Stimulated activated naive CD8-positive, alpha-beta T cell treated with anti-CD3 and anti-CD28 coated beads, Interleukin-15, Interleukin-2, amounts not matched to agents 100 ng/mL and 50 ng/mL, for 24 hours (primary cell): ENCODE data around the gene ZDHHC13.

Experiments used
- H3K27ac Mint-ChIP-seq: one replicate; pipeline ENCODE4 v1.8.0; 2021; ENCODE audit warnings: mild to moderate bottlenecking, mixed read lengths
- H3K27me3 Mint-ChIP-seq: one replicate; pipeline ENCODE4 v1.8.0; 2021; ENCODE audit warnings: mixed read lengths
- H3K36me3 Mint-ChIP-seq: one replicate; pipeline ENCODE4 v1.8.0; 2021; ENCODE audit warnings: low read depth, mixed read lengths
- H3K4me1 Mint-ChIP-seq: one replicate; pipeline ENCODE4 v1.8.0; 2021; ENCODE audit warnings: low read depth, mixed read lengths
- H3K4me3 Mint-ChIP-seq: one replicate; pipeline ENCODE4 v1.8.0; 2021; ENCODE audit warnings: mild to moderate bottlenecking, mixed read lengths
- H3K9me3 Mint-ChIP-seq: one replicate; pipeline ENCODE4 v1.8.0; 2021; ENCODE audit warnings: mixed read lengths

ZDHHC13 gene

DNA sequence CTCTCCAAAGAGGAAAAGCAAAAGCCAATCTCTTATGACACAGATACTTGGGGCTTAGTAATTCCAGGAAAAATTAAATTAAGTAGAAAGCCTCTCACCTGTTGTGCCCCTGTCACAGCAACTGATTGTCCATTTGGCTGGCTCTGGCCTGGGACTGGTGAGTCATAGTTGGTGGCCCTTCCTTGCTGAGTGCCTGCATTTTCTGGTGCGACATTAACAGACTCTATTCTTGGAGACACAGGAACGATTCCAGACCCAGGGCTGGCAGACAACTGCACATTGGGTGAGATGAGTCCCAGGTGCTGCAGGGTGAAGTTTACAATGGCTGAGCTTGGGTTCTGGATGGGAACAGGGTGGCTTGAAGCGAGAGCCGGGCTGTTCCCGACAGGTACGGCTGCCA is 108.2 kb downstream of the ZDHHC13 start:
- no peak overlapping the region for H3K27ac Mint-ChIP-seq
- no peaks in the 10 kb centered on the region for H3K9me3 Mint-ChIP-seq
- H3K27me3 Mint-ChIP-seq: no peaks in the 10 kb centered on the region
- no peak overlapping the region for H3K4me3 Mint-ChIP-seq
- H3K4me1 Mint-ChIP-seq: no peaks in the 10 kb centered on the region
- peaks cover 39% of the 10 kb centered on the region for H3K36me3 Mint-ChIP-seq

DNA sequence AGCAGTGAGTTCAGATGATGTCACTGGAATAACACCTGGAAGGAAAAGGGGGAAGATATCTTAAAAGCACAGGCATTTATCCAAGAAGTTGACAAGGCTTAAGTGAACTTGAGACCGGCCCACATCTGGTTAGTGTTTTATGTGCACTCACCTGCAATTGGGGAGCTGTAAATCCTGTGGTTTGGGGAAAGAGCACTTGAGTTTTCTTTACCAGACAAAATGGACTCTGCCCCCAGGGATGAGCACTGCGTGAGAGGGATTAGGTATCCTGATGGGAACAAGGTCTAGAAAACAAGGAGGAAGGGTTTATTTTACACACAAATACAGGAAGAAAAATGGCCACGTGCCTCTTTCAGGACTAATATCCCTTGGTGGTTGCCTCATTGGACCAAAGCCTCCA is 108.6 kb downstream of the ZDHHC13 start:
- H3K4me3 Mint-ChIP-seq: no peak overlapping the region
- no peaks in the 10 kb centered on the region for H3K9me3 Mint-ChIP-seq
- no peak overlapping the region for H3K27ac Mint-ChIP-seq
- H3K36me3 Mint-ChIP-seq: peaks cover 39% of the 10 kb centered on the region
- H3K4me1 Mint-ChIP-seq: no peaks in the 10 kb centered on the region
- H3K27me3 Mint-ChIP-seq: no peaks in the 10 kb centered on the region
